ENCODE measurements around the gene PIN4. TPM values are rescaled to one million over a fixed set of nuclear protein-coding genes. Genes with fewer than 3 reads are reported as not detected.

Gene PIN4
- total and polyA plus RNA-seq, 2 experiments from 2014 or later = 3.5 to 80.6 TPM

GRCh38 chrX:72202792-72203401, 21.3 kb downstream of the PIN4 start:
- H3K4me1 Mint-ChIP-seq = peaks cover 22% of the 10 kb centered on the region; the same call in 2 of the 3 replicates
- Histone ChIP-seq H3K27me3 (ENCODE audit: insufficient read depth) (no peaks in the 10 kb centered on the region), H3F3A (replicated peaks; ENCODE audit: low read depth) (no peaks in the 10 kb centered on the region), H4K20me1 (replicated peaks; ENCODE audit: insufficient read depth) (peaks cover 6% of the 10 kb centered on the region; the same call in 1 of the 2 replicates), H3K4me3 (peak overlapping the region; percentile 36; the same call in 1 of the 2 replicates), H3K27ac (ENCODE audit: low read depth) (no peak overlapping the region), H3K4me2 (peak overlapping the region; percentile 74), H3K36me3 (ENCODE audit: insufficient read depth) (peaks cover 7% of the 10 kb centered on the region; the same call in 1 of the 2 replicates), H3K9me2 (ENCODE audit: insufficient read depth) (no peaks in the 10 kb centered on the region), H3K4me1 (ENCODE audit: insufficient read depth) (peaks cover 24% of the 10 kb centered on the region), H3K79me2 (replicated peaks; ENCODE audit: insufficient read depth) (0 out of 2 replicates have a peak, but pooled peaks cover 3% of the 10 kb centered on the region), H2AFZ (no peak overlapping the region)
- no peak overlapping the region; the same call in 1 of the 2 replicates for H3K27ac Mint-ChIP-seq
- peak; percentile 34 for DNase-seq (ENCODE audit: low spot score)
- no peaks in the 10 kb centered on the region for H3K27me3 Mint-ChIP-seq (ENCODE audit: insufficient read depth, low read depth, poor library complexity)
- H3K36me3 Mint-ChIP-seq (ENCODE audit: low read depth) = peaks cover 41% of the 10 kb centered on the region
- ATAC-seq = peak; percentile 88
- H3K4me3 Mint-ChIP-seq = peak overlapping the region; percentile 48
- no peaks in the 10 kb centered on the region for H3K9me3 Mint-ChIP-seq
- TF ChIP-seq EZH2phosphoT487 (IDR thresholded peaks at IDR 0.05; ENCODE audit: unreplicated experiment) (no peak), JUNB (IDR thresholded peaks at IDR 0.05; ENCODE audit: unreplicated experiment) (no peak), CREB1 (CRISPR knock-in tag; IDR thresholded peaks at IDR 0.05; ENCODE audit: low read depth) (no peak), ZNF331 (CRISPR knock-in tag; IDR thresholded peaks at IDR 0.05; ENCODE audit: low read depth) (no peak), ZNF114 (CRISPR knock-in tag; IDR thresholded peaks at IDR 0.05) (no peak), EZH2 (IDR thresholded peaks at IDR 0.05; ENCODE audit: low read depth, unreplicated experiment) (no peak), REST (IDR thresholded peaks at IDR 0.05; ENCODE audit: unreplicated experiment) (no peak), NANOG (IDR thresholded peaks at IDR 0.05; ENCODE audit: borderline replicate concordance) (no peak; the same call in 1 of the 2 replicates), ETS1 (IDR thresholded peaks at IDR 0.05) (no peak), STAT1 (IDR thresholded peaks at IDR 0.05; ENCODE audit: unreplicated experiment) (no peak), POLR2AphosphoS5 (IDR thresholded peaks at IDR 0.05; ENCODE audit: low read depth) (no peak)
- TF ChIP-seq, protein P1, sequence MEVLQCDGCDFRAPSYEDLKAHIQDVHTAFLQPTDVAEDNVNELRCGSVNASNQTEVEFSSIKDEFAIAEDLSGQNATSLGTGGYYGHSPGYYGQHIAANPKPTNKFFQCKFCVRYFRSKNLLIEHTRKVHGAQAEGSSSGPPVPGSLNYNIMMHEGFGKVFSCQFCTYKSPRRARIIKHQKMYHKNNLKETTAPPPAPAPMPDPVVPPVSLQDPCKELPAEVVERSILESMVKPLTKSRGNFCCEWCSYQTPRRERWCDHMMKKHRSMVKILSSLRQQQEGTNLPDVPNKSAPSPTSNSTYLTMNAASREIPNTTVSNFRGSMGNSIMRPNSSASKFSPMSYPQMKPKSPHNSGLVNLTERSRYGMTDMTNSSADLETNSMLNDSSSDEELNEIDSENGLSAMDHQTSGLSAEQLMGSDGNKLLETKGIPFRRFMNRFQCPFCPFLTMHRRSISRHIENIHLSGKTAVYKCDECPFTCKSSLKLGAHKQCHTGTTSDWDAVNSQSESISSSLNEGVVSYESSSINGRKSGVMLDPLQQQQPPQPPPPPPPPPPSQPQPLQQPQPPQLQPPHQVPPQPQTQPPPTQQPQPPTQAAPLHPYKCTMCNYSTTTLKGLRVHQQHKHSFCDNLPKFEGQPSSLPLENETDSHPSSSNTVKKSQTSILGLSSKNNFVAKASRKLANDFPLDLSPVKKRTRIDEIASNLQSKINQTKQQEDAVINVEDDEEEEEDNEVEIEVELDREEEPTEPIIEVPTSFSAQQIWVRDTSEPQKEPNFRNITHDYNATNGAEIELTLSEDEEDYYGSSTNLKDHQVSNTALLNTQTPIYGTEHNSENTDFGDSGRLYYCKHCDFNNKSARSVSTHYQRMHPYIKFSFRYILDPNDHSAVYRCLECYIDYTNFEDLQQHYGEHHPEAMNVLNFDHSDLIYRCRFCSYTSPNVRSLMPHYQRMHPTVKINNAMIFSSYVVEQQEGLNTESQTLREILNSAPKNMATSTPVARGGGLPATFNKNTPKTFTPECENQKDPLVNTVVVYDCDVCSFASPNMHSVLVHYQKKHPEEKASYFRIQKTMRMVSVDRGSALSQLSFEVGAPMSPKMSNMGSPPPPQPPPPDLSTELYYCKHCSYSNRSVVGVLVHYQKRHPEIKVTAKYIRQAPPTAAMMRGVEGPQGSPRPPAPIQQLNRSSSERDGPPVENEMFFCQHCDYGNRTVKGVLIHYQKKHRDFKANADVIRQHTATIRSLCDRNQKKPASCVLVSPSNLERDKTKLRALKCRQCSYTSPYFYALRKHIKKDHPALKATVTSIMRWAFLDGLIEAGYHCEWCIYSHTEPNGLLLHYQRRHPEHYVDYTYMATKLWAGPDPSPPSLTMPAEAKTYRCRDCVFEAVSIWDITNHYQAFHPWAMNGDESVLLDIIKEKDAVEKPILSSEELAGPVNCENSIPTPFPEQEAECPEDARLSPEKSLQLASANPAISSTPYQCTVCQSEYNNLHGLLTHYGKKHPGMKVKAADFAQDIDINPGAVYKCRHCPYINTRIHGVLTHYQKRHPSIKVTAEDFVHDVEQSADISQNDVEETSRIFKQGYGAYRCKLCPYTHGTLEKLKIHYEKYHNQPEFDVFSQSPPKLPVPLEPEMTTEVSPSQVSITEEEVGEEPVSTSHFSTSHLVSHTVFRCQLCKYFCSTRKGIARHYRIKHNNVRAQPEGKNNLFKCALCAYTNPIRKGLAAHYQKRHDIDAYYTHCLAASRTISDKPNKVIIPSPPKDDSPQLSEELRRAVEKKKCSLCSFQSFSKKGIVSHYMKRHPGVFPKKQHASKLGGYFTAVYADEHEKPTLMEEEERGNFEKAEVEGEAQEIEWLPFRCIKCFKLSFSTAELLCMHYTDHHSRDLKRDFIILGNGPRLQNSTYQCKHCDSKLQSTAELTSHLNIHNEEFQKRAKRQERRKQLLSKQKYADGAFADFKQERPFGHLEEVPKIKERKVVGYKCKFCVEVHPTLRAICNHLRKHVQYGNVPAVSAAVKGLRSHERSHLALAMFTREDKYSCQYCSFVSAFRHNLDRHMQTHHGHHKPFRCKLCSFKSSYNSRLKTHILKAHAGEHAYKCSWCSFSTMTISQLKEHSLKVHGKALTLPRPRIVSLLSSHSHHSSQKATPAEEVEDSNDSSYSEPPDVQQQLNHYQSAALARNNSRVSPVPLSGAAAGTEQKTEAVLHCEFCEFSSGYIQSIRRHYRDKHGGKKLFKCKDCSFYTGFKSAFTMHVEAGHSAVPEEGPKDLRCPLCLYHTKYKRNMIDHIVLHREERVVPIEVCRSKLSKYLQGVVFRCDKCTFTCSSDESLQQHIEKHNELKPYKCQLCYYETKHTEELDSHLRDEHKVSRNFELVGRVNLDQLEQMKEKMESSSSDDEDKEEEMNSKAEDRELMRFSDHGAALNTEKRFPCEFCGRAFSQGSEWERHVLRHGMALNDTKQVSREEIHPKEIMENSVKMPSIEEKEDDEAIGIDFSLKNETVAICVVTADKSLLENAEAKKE (CRISPR knock-in tag; IDR thresholded peaks at IDR 0.05) = no peak
- TF ChIP-seq, protein P2, sequence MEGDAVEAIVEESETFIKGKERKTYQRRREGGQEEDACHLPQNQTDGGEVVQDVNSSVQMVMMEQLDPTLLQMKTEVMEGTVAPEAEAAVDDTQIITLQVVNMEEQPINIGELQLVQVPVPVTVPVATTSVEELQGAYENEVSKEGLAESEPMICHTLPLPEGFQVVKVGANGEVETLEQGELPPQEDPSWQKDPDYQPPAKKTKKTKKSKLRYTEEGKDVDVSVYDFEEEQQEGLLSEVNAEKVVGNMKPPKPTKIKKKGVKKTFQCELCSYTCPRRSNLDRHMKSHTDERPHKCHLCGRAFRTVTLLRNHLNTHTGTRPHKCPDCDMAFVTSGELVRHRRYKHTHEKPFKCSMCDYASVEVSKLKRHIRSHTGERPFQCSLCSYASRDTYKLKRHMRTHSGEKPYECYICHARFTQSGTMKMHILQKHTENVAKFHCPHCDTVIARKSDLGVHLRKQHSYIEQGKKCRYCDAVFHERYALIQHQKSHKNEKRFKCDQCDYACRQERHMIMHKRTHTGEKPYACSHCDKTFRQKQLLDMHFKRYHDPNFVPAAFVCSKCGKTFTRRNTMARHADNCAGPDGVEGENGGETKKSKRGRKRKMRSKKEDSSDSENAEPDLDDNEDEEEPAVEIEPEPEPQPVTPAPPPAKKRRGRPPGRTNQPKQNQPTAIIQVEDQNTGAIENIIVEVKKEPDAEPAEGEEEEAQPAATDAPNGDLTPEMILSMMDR (conservative IDR thresholded peaks at IDR 0.05; ENCODE audit: low read depth in 2 of 2) = no peak

All from GM23338 (cell line).